Gastrocnemius medialis (tissue), 4 donors: ENCODE results near the gene BAHCC1. TPM values are rescaled to one million over a fixed set of nuclear protein-coding genes. Genes with fewer than 3 reads are reported as not detected.

Experiments
- ATAC-seq, 2 donors: fragments of 150-250 bp; one replicate each; pipeline ENCODE4 v1.9.1; 2016
- DNase-seq, 2 donors: peaks; one replicate each; pipeline ENCODE4 v3.0.0-alpha.2; 2019
- H3K27ac ChIP-seq, 4 donors: fragments of 200-600 bp; sonication (generic); 1 replicate in 1 of 4; 2 replicates in 3 of 4; pipeline ENCODE4 v1.5.1; 2016 to 2018; ENCODE audit warnings: mild to moderate bottlenecking in 2 of 4, moderate library complexity in 1 of 4
- H3K27me3 ChIP-seq, 3 donors: fragments of 200-600 bp; sonication (generic) in 2 of 3; 1 replicate in 1 of 3; 2 replicates in 2 of 3; pipeline versions ENCODE4 v1.5.1 to v1.6.0; 2016 to 2019; ENCODE audit warnings: mild to moderate bottlenecking in 1 of 3, moderate library complexity in 1 of 3
- H3K36me3 ChIP-seq, 2 donors: fragments of 200-600 bp; sonication (generic) in 1 of 2; one replicate each; pipeline ENCODE4 v1.5.1; 2017 to 2018
- H3K4me1 ChIP-seq, 2 donors: fragments of 200-600 bp; sonication (generic) in 1 of 2; one replicate each; pipeline ENCODE4 v1.5.1; 2016 to 2017; ENCODE audit warnings: mild to moderate bottlenecking in 2 of 2
- H3K4me3 ChIP-seq, 4 donors: fragments of 200-600 bp; sonication (generic) in 3 of 4; 1 replicate in 1 of 4; 2 replicates in 3 of 4; pipeline ENCODE4 v1.5.1; 2016 to 2019; ENCODE audit warnings: mild to moderate bottlenecking in 2 of 4
- H3K9me3 ChIP-seq, 3 donors: fragments of 200-600 bp; sonication (generic) in 2 of 3; 1 replicate in 1 of 3; 2 replicates in 2 of 3; pipeline ENCODE4 v1.5.1; 2016 to 2019
- CTCF ChIP-seq, 5 experiments: fragments of 450-650 bp in 3 of 5; fragments of 200-600 bp in 2 of 5; sonication (generic) in 2 of 5; IDR thresholded peaks in 4 of 5; conservative IDR thresholded peaks in 1 of 5; 1 replicate in 4 of 5; 2 replicates in 1 of 5; pipeline ENCODE4 v1.5.1; 2016 to 2019; ENCODE audit warnings: antibody characterized with exemption in 5 of 5, mild to moderate bottlenecking in 3 of 5, moderate library complexity in 3 of 5
- POLR2A ChIP-seq, 2 donors: fragments of 450-650 bp; IDR thresholded peaks; one replicate each; pipeline ENCODE4 v1.6.1; 2017; ENCODE audit warnings: antibody characterized with exemption in 2 of 2, mild to moderate bottlenecking in 2 of 2, moderate library complexity in 2 of 2
- in situ Hi-C, 4 donors: fragments of 200-750 bp; cut with MboI; loops; one replicate each; pipeline versions ENCODE4 v1.15.0 to v1.8.0; 2017; ENCODE audit warnings: low sequenced_read_pairs in 4 of 4
- intact Hi-C: fragments of 100-400 bp; cut with DNase I; formaldehyde crosslinking; loops from one replicate; pipeline ENCODE4 v1.15.1; 2023; ENCODE audit warnings: low total_unique reads
- total RNA-seq, 4 donors: library from RNA; depleted of rRNA; stranded (reverse); fragments of >200 nt; gene quantifications; one replicate each; pipeline versions ENCODE4 v1.1.0 to v1.2.3, GENCODE V29; 2016

The BAHCC1 gene
- total RNA-seq, 4 donors from 2014 or later: 2.5 to 8.4 (median 5.8) TPM

- Histone ChIP-seq H3K27me3 (no peaks in the 10 kb centered on the region), H3K9me3 (no peaks in the 10 kb centered on the region), H3K36me3 (no peaks in the 10 kb centered on the region), H3K4me3 (no peak overlapping the region), H3K4me1 (no peaks in the 10 kb centered on the region), H3K27ac (no peak overlapping the region)
- DNase-seq: no peak
- ATAC-seq: no peak
- TF ChIP-seq POLR2A (IDR thresholded peaks at IDR 0.05) (no peak), CTCF (IDR thresholded peaks at IDR 0.05 in 4 of 5, conservative IDR thresholded peaks at IDR 0.05 in 1 of 5) (no peak)
- intact Hi-C loops: no loop called here
- in situ Hi-C loops: no loop called here
Measured at GRCh38 chr17:81449351-81449750, 54.1 kb downstream of the BAHCC1 start.

- TF ChIP-seq POLR2A (IDR thresholded peaks at IDR 0.05) (no peak), CTCF (IDR thresholded peaks at IDR 0.05 in 4 of 5, conservative IDR thresholded peaks at IDR 0.05 in 1 of 5) (no peak)
- intact Hi-C loops: no loop called here
- no peaks in the 10 kb centered on the region for H3K4me1 ChIP-seq
- no peaks in the 10 kb centered on the region for H3K27me3 ChIP-seq
- in situ Hi-C loops: no loop called here
- ATAC-seq (no peak), DNase-seq (no peak)
- no peaks in the 10 kb centered on the region for H3K9me3 ChIP-seq
- H3K4me3 ChIP-seq: no peak overlapping the region
- no peak overlapping the region for H3K27ac ChIP-seq
- no peaks in the 10 kb centered on the region for H3K36me3 ChIP-seq
Measured at GRCh38 chr17:81451823-81452222, 56.6 kb downstream of the BAHCC1 start.

GRCh38 chr17:81452551-81452950 is 57.3 kb downstream of the BAHCC1 start:
- no peak overlapping the region for H3K27ac ChIP-seq
- DNase-seq (no peak), ATAC-seq (no peak)
- TF ChIP-seq CTCF (IDR thresholded peaks at IDR 0.05 in 4 of 5, conservative IDR thresholded peaks at IDR 0.05 in 1 of 5): no peak
- intact Hi-C loops (no loop called here), in situ Hi-C loops (no loop called here)
- H3K27me3 ChIP-seq: no peaks in the 10 kb centered on the region
- no peaks in the 10 kb centered on the region for H3K36me3 ChIP-seq
- H3K4me3 ChIP-seq: no peak overlapping the region
- no peaks in the 10 kb centered on the region for H3K4me1 ChIP-seq
- no peaks in the 10 kb centered on the region for H3K9me3 ChIP-seq

GRCh38 chr17:81453076-81453475 is 57.8 kb downstream of the BAHCC1 start:
- TF ChIP-seq CTCF (IDR thresholded peaks at IDR 0.05 in 4 of 5, conservative IDR thresholded peaks at IDR 0.05 in 1 of 5) (no peak), POLR2A (IDR thresholded peaks at IDR 0.05) (no peak)
- H3K36me3 ChIP-seq: no peaks in the 10 kb centered on the region
- intact Hi-C loops: no loop called here
- no peaks in the 10 kb centered on the region for H3K4me1 ChIP-seq
- H3K27ac ChIP-seq: no peak overlapping the region
- no peak overlapping the region for H3K4me3 ChIP-seq
- no peaks in the 10 kb centered on the region for H3K27me3 ChIP-seq
- in situ Hi-C loops: no loop called here
- no peak for DNase-seq
- no peak for ATAC-seq
- no peaks in the 10 kb centered on the region for H3K9me3 ChIP-seq

GRCh38 chr17:81453712-81454111 is 58.5 kb downstream of the BAHCC1 start:
- Histone ChIP-seq H3K36me3 (peaks cover 0 to 1% of the 10 kb centered on the region in 2 donors), H3K9me3 (no peaks in the 10 kb centered on the region)

More at GRCh38 chr17:81453712-81454111, 58.5 kb downstream of the BAHCC1 start:
- no peaks in the 10 kb centered on the region for H3K4me1 ChIP-seq
- TF ChIP-seq POLR2A (IDR thresholded peaks at IDR 0.05): no peak
- no peak for TF ChIP-seq CTCF (IDR thresholded peaks at IDR 0.05 in 4 of 5, conservative IDR thresholded peaks at IDR 0.05 in 1 of 5)
- ATAC-seq (no peak), DNase-seq (no peak)
- H3K4me3 ChIP-seq: no peak overlapping the region
- in situ Hi-C loops: no loop called here
- no peak overlapping the region for H3K27ac ChIP-seq
- intact Hi-C loops: no loop called here
- no peaks in the 10 kb centered on the region for H3K27me3 ChIP-seq
